Measurements from ENCODE around the gene OR5P2. TPM values are rescaled to one million over a fixed set of nuclear protein-coding genes. Genes with fewer than 3 reads are reported as not detected.
"Not testable (repeated sequence)": the region's sequence is repeated elsewhere in the genome, so short reads cannot be mapped to it uniquely, and the experiment has no call there.

OR5P2 gene
- total RNA-seq, 2 donors from 2014 or later, result not detected

DNA sequence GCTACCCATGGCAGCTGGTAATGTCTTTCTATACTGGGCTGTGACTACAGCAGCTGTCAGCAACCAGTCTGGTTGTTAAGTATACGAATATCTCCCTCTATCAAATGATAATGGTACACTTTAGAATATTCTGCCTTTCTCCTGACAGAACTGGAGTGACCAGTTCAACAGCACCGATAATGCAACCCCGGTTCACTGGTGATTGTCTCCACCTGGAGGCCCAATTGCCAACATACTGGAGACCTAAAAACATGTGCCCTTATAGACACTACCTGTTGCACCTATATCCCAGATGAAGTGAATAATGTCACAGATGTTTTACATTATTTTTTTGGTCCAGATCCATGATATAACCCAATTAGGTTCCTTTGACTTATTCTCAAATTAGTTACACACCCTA is 21.1 kb downstream of the OR5P2 start:
- intact Hi-C loops (cut with DNase I), result no loop called here
- no peak overlapping the region for H3K27ac ChIP-seq
- H3K36me3 ChIP-seq, result no peaks in the 10 kb centered on the region
- no peaks in the 10 kb centered on the region for H3K4me1 ChIP-seq
- no peaks in the 10 kb centered on the region for H3K27me3 ChIP-seq
- H3K9me3 ChIP-seq, result no peaks in the 10 kb centered on the region
- no peak overlapping the region for H3K4me3 ChIP-seq
- no peak overlapping the region for H3K9ac ChIP-seq (ENCODE audit: low read depth in 2 of 2, low read length in 2 of 2)
- TF ChIP-seq CTCF (IDR thresholded peaks at IDR 0.05), result no peak
- DNase-seq, result no peak

DNA sequence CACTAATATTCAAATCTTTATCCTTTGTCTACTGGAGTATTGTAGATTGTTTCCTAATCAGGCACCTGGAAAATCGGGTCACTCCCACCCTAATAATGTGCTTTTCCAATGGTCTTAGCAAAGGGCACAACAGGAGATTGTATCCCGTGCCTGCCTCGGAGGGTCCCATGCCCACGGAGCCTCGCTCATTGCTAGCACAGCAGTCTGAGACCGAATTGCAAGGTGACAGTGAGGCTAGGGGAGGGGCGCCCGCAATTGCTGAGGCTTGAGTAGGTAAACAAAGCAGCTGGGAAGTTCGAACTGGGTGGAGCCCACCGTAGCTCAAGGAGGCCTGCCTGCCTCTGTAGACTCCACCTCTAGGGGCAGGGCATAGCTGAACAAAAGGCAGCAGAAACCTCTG is 32.4 kb downstream of the OR5P2 start:
- H3K9me3 ChIP-seq; DNase-seq; H3K27ac ChIP-seq; H3K36me3 ChIP-seq; H3K9ac ChIP-seq (ENCODE audit: low read depth in 2 of 2, low read length in 2 of 2); H3K4me1 ChIP-seq; H3K27me3 ChIP-seq; intact Hi-C loops (cut with DNase I); H3K4me3 ChIP-seq: not testable (repeated sequence)

- no peaks in the 10 kb centered on the region for H3K27me3 ChIP-seq
- H3K27ac ChIP-seq, result no peak overlapping the region
- intact Hi-C loops (cut with DNase I), result no loop called here
- H3K9me3 ChIP-seq, result no peaks in the 10 kb centered on the region
- DNase-seq, result no peak
- H3K36me3 ChIP-seq, result no peaks in the 10 kb centered on the region
- H3K4me1 ChIP-seq, result no peaks in the 10 kb centered on the region
- H3K9ac ChIP-seq (ENCODE audit: low read depth in 2 of 2, low read length in 2 of 2), result no peak overlapping the region
- H3K4me3 ChIP-seq, result no peak overlapping the region
- TF ChIP-seq CTCF (IDR thresholded peaks at IDR 0.05), result no peak
Measured at GRCh38 chr11:7759010-7759409, 37.7 kb downstream of the OR5P2 start.

DNA sequence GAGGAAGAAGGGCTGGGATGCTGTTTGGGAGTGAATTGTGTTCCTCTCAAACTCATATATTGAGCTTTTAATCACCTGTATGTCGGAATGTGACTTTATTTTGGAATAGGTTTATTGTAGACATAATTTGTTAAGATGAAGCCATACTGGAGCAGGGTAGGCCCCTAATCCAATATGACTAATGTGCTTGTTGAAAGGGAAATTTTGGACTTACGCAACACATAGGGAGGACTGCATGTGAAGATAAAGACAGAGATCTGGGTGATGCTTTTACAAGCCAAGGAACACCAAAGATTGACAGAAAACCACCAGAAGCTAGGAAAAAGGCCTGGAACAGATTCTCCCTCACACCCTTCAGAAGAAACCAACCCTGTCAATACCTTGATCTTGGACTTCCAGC is 47.3 kb downstream of the OR5P2 start:
- no peaks in the 10 kb centered on the region for H3K27me3 ChIP-seq
- H3K9me3 ChIP-seq, result no peaks in the 10 kb centered on the region
- H3K27ac ChIP-seq, result no peak overlapping the region
- H3K4me3 ChIP-seq, result no peak overlapping the region
- no peak overlapping the region for H3K9ac ChIP-seq (ENCODE audit: low read depth in 2 of 2, low read length in 2 of 2)
- H3K36me3 ChIP-seq, result no peaks in the 10 kb centered on the region
- DNase-seq, result no peak
- intact Hi-C loops (cut with DNase I), result no loop called here
- no peaks in the 10 kb centered on the region for H3K4me1 ChIP-seq
- TF ChIP-seq CTCF (IDR thresholded peaks at IDR 0.05), result no peak

Other genes starting within 250 kb of the OR5P2 start
- 1 to 10 TPM; 7.4 to 7.5 TPM for gene CYB5R2, start 123.4 kb downstream of the OR5P2 start, total RNA-seq
- not detected for gene OVCH2, start 90.5 kb downstream of the OR5P2 start, total RNA-seq
- not detected for gene OR5P3, start 33.9 kb upstream of the OR5P2 start, total RNA-seq
- gene OR10A6, start 134.3 kb upstream of the OR5P2 start, total RNA-seq, result not detected
- not detected for gene OR10A3, start 144.8 kb upstream of the OR5P2 start, total RNA-seq
- not detected for gene NLRP10, start 168.5 kb upstream of the OR5P2 start, total RNA-seq
- 100 to 1,000 TPM; 229 to 242 TPM for gene EIF3F, start 190.4 kb upstream of the OR5P2 start, total RNA-seq